ENCODE measurements around the gene TCN2. TPM values are rescaled to one million over a fixed set of nuclear protein-coding genes. Genes with fewer than 3 reads are reported as not detected.

TCN2 gene
- total RNA-seq, 4 donors from 2014 or later = 17.3 to 248 (median 186) TPM

DNA sequence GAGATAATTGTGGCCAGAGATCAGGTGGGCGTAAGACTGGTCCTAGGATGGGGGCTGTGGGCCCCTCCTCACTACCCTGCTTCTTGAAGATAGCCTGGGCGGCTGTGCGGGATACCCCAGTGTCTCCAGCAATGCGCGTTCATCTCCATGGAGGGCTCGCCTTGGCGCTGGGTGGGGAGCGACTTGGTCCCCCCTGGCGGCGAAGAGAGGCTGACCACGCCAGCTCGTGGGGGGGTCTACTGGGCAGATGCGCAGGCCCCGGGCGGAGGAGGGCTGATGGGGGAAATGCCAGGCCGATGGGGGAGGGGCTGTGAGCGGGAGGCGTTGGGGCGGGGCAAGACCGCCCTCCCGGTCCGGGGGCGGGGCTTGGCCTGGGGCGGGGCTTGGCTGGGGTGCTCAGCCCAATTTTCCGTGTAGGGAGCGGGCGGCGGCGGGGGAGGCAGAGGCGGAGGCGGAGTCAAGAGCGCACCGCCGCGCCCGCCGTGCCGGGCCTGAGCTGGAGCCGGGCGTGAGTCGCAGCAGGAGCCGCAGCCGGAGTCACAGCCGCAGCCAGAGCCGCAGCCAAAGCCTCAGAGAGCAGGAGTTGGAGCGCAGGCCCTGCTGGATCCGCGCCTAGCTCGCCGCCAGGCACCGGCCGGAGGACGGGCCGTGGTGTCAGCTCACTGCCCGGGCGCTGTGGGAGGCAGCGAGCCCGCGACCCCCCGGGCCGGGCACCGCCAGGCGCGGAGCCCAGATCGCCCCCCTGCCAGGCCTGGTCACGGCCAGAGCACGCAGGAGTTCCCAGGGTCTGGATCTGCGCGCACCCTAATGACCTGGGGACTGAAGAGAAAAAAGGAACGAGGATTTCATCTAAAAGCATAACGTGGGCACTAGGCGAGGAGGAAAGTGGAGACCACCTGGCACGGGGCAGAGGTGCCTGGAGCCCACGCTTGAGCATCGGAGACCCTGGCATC, 28.6 kb downstream of the TCN2 start, which contains the start of gene SLC35E4:
TSS of gene SLC35E4 (plus strand) at position 509 of the 953 bp plus-strand sequence. CDS start 670 bp downstream, outside the sequence.
- DNase-seq = peak; percentile 96 to 98 (median 98)
- peaks cover 3 to 28% (median 16%) of the 10 kb centered on the region in 4 donors for H3K4me1 ChIP-seq
- TF ChIP-seq, protein P1, sequence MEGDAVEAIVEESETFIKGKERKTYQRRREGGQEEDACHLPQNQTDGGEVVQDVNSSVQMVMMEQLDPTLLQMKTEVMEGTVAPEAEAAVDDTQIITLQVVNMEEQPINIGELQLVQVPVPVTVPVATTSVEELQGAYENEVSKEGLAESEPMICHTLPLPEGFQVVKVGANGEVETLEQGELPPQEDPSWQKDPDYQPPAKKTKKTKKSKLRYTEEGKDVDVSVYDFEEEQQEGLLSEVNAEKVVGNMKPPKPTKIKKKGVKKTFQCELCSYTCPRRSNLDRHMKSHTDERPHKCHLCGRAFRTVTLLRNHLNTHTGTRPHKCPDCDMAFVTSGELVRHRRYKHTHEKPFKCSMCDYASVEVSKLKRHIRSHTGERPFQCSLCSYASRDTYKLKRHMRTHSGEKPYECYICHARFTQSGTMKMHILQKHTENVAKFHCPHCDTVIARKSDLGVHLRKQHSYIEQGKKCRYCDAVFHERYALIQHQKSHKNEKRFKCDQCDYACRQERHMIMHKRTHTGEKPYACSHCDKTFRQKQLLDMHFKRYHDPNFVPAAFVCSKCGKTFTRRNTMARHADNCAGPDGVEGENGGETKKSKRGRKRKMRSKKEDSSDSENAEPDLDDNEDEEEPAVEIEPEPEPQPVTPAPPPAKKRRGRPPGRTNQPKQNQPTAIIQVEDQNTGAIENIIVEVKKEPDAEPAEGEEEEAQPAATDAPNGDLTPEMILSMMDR (IDR thresholded peaks at IDR 0.05) = peak in 5 of 6 experiments; percentile 11 to 32 (median 17)
- peak; percentile 56 to 74 for TF ChIP-seq POLR2A (IDR thresholded peaks at IDR 0.05)
- H3K9me3 ChIP-seq = no peaks in the 10 kb centered on the region
- H3K27me3 ChIP-seq = no peaks in the 10 kb centered on the region
- no peaks in the 10 kb centered on the region for H3K36me3 ChIP-seq
- H3K27ac ChIP-seq = peak within 1 kb of the TSS; percentile 89 to 95 (median 90)
- H3K4me3 ChIP-seq = peak within 1 kb of the TSS; percentile 49 to 78 (median 64)

DNA sequence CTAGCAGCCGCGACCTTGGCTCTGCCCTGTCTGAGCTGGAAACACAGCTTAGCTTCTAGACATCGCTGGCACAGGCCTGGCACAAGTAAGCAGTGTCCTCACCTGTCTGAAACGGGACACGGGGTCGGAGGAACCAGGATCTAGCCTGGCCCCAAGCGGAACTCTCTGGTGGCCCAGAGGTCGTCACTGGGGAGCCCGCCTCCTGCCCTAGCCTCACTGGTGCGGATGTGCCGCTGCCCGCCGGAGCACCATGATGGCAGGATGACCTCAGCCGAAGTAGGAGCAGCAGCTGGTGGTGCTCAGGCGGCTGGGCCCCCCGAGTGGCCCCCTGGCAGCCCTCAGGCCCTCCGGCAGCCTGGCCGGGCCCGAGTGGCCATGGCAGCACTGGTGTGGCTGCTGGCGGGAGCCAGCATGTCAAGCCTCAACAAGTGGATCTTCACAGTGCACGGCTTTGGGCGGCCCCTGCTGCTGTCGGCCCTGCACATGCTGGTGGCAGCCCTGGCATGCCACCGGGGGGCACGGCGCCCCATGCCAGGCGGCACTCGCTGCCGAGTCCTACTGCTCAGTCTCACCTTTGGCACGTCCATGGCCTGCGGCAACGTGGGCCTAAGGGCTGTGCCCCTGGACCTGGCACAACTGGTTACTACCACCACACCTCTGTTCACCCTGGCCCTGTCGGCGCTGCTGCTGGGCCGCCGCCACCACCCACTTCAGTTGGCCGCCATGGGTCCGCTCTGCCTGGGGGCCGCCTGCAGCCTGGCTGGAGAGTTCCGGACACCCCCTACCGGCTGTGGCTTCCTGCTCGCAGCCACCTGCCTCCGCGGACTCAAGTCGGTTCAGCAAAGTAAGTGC, 29.5 kb downstream of the TCN2 start:
- TF ChIP-seq, protein P1 (IDR thresholded peaks at IDR 0.05) = no peak
- TF ChIP-seq POLR2A (IDR thresholded peaks at IDR 0.05) = no peak
- peaks cover 3 to 28% (median 16%) of the 10 kb centered on the region in 4 donors for H3K4me1 ChIP-seq
- no peaks in the 10 kb centered on the region for H3K27me3 ChIP-seq
- H3K4me3 ChIP-seq = peak overlapping the region; percentile 49 to 78 (median 64)
- peak overlapping the region; percentile 89 to 95 (median 90) for H3K27ac ChIP-seq
- H3K36me3 ChIP-seq = no peaks in the 10 kb centered on the region
- DNase-seq = peak; percentile 28 to 56 (median 52)
- H3K9me3 ChIP-seq = no peaks in the 10 kb centered on the region

- H3K27ac ChIP-seq = no peak overlapping the region
- no peaks in the 10 kb centered on the region for H3K9me3 ChIP-seq
- no peaks in the 10 kb centered on the region for H3K36me3 ChIP-seq
- TF ChIP-seq POLR2A (IDR thresholded peaks at IDR 0.05) = no peak
- TF ChIP-seq, protein P1 (IDR thresholded peaks at IDR 0.05) = no peak
- no peak for DNase-seq
- no peaks in the 10 kb centered on the region for H3K27me3 ChIP-seq
- peaks cover 3 to 28% (median 16%) of the 10 kb centered on the region in 4 donors for H3K4me1 ChIP-seq
- no peak overlapping the region for H3K4me3 ChIP-seq
Measured at GRCh38 chr22:30637701-30638114, 30.7 kb downstream of the TCN2 start.

DNA sequence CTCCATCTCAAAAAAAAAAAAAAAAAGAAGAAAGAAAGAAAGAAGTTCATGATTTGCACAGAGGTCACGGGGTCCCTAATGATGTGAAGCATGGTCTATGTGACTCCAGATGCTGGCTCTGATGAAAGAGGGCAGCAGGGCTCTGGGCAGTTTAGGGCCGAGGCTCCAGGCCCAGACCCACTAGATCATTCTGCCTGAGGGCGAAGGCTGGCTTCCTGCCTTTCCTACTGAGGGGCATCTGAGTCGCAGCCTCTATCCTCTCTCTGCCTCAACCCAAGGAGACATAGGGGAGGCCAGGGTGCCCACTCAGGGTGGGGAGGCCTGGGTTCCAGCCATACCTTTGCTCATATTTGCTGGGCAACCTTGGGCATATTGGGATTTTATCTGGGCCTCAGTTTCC, 33.4 kb downstream of the TCN2 start:
- no peaks in the 10 kb centered on the region for H3K9me3 ChIP-seq
- no peak for TF ChIP-seq POLR2A (IDR thresholded peaks at IDR 0.05)
- TF ChIP-seq, protein P1 (IDR thresholded peaks at IDR 0.05) = no peak
- H3K27me3 ChIP-seq = no peaks in the 10 kb centered on the region
- H3K4me3 ChIP-seq = no peak overlapping the region
- H3K27ac ChIP-seq = no peak overlapping the region
- no peak for DNase-seq
- H3K4me1 ChIP-seq = peaks cover 3 to 20% (median 12%) of the 10 kb centered on the region in 4 donors
- no peaks in the 10 kb centered on the region for H3K36me3 ChIP-seq

DNA sequence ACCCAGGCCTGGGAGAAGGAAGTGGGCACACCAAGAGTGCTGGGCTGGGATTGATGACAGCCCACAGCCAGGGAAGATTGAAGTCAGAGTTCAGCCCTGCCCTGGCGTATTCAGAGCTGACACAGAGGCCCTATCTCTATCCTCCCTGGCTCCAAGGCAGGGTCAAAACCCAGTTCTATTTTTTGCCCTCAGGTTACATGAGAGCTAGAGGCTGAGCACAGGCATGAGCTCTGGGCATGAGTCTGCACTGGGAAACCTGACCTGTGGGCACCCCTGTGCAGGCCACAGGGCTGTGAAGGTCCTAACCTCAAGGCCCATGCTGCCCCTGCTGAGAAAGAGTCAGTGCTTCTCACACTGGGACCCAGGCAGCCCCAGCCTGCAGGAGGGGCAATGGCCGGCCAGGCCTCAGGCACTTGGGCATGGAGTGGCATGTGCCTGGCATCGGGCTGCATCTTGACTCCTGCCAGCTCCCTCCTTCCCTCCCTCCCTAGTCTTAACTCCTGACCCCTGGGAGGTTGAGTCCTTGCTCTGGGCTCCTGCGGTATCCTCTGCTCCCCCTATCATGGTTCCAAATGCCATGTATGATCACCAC, 34.0 kb downstream of the TCN2 start:
- Histone ChIP-seq H3K27ac (no peak overlapping the region), H3K4me1 (peaks cover 3 to 18% (median 10%) of the 10 kb centered on the region in 4 donors), H3K36me3 (no peaks in the 10 kb centered on the region), H3K27me3 (no peaks in the 10 kb centered on the region), H3K9me3 (no peaks in the 10 kb centered on the region), H3K4me3 (no peak overlapping the region)
- TF ChIP-seq, protein P1 (IDR thresholded peaks at IDR 0.05) = no peak
- TF ChIP-seq POLR2A (IDR thresholded peaks at IDR 0.05) = no peak
- DNase-seq = no peak

All from Peyer's patch (tissue), 4 donors.